ENCODE results near the gene SLC43A2. TPM values are rescaled to one million over a fixed set of nuclear protein-coding genes. Genes with fewer than 3 reads are reported as not detected.

SLC43A2 gene
- polyA plus RNA-seq, 4 donors: 2.9 to 31.5 (median 9.9) TPM

DNA sequence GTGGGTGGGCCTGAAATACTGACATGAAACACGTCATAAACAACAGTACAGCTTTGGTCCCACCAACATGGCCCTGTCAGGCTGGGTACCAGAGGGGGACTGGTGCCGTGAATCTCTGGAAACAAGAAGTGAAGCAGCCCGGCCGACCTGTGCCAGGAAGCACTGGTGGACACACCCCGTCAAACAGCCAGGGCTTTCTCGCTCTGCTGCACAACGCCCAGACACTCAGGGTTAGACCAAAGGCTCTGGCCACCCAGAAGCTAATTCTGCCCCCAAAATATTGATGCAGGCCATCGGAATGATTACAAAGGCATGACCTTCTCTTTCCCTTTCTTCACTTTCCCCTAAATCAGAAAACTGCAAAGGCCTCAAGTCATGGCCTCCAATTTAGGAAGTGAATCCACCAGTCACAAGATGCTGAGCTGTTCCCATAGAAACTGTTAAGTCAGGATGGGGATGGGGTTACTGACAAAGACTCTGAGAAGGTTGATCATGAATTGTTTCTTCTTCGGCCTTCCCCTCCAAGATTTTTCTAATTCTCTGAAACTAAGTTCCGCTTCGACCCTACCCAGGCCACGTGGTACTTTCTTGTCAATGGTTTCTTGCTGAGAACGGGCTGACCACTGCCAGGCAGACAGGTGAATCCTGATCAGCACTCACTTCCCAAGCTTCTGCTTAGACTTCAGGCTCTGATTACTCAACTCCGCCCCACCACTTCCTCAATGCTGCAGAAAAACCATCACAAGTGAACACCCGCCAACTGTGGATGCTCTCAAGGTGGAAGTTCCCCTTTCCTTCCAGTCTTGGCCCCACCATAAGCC lies 72.8 kb downstream of the SLC43A2 start:
- H3K27ac ChIP-seq (ENCODE audit: low read depth in 1 of 3, low read length in 2 of 3): peak overlapping the region in 1 of 3 donors; percentile 8
- no peaks in the 10 kb centered on the region for H3K27me3 ChIP-seq (ENCODE audit: control insufficient read depth in 3 of 3, insufficient read depth in 3 of 3, low read length in 3 of 3)
- H3K4me3 ChIP-seq (ENCODE audit: low read depth in 1 of 3, low read length in 3 of 3): no peak overlapping the region
- H3K36me3 ChIP-seq (ENCODE audit: control insufficient read depth in 3 of 3, insufficient read depth in 2 of 3, low read depth in 1 of 3, low read length in 3 of 3): peaks cover 7 to 83% (median 7%) of the 10 kb centered on the region in 3 donors
- DNase-seq: peak; percentile 2 to 60
- no peak for FAIRE-seq
- WGBS, 3 donors: 53 to 62% (median 62%) methylated on average over 15 of the region's 15 CpGs
- H3K9me3 ChIP-seq (ENCODE audit: control insufficient read depth in 2 of 2, insufficient read depth in 1 of 2, low read depth in 1 of 2, low read length in 1 of 2): no peaks in the 10 kb centered on the region
- H3K4me1 ChIP-seq (ENCODE audit: control insufficient read depth in 3 of 3, insufficient read depth in 2 of 3, low read depth in 1 of 3, low read length in 2 of 3): peaks cover 3 to 35% (median 8%) of the 10 kb centered on the region in 3 donors

DNA sequence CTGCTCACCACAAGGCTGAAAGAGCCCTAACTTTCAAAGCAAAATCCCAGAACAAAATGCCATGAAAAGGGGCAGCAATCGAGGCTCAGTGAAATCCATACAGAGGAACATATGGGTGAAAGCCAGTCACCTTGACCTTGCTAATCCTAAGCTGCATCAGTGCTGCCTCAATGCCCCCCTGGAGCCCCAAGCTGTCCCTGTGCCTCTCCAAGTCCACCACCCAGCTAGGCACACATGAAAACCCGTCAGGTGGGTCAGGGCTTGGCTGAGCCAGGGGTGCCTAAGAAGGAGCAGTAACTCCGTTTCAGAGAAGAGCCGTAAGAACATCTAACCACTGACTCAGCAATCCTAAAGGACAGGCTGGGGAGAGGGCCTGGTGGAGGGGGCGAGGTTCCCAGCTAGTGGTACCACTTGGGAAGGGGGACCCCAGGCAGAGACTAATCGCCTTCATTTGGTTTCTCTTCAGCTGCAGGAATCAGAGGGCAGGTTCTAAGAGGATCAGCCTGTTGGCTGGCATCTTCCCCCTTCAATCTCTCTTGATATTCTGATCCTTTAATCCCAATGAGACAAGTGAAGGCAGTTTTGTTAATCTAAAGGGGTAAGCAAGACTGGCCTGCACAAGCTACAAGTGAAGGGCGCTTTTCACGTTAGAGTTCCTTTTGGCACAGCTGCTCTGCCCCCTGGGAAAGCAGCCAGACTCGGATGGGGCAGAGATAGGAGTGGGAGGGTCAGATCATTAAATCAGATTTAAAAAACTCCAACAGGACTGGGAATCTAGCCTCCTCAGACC lies 73.7 kb downstream of the SLC43A2 start:
- H3K36me3 ChIP-seq (ENCODE audit: control insufficient read depth in 3 of 3, insufficient read depth in 2 of 3, low read depth in 1 of 3, low read length in 3 of 3): peaks cover 9 to 86% (median 12%) of the 10 kb centered on the region in 3 donors

DNA sequence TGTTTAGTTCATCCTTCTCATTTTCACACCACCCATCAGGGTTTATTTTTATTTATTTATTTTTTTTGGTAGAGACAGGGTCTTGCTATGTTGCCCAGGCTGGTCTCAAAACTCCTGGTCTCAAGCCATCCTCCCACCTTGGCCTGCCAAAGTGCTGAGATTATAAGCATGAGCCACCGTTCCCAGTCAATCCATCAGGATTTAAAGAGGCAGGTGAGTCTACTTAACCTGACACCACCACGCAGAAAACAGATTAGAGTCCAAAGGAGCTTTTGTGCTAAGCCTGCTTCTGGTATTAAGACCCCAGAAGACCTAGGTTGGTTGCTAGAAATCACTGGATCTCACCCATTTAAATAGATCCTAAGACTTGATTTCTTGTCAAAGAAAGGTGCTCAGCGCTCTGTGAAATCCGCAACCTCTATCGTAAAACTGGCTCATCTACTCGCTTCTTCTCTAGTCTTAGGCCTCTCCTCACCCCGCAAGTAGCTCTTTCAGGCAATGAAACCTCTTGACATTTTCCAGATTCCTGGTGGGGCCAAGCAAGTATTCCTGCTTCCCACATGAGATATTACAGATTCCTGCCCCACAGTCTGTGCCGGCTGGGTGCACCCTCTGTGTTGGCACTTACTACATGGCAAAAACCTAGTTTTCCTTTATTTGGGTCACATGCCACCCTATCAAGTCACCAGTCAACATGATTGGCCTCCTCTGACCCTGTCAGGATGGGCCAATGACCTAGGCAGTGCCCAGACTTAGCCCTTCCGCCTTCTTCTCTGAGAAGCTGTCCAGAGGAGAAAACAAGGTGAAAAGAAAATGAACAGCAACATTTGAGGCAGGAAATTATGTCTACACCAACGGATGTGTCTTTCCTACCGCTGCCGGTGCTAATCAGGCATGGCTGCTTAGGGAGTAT lies 75.0 kb downstream of the SLC43A2 start:
- no peaks in the 10 kb centered on the region for H3K27me3 ChIP-seq (ENCODE audit: control insufficient read depth in 3 of 3, insufficient read depth in 3 of 3, low read length in 3 of 3)
- H3K27ac ChIP-seq (ENCODE audit: low read depth in 1 of 3, low read length in 2 of 3): no peak overlapping the region
- DNase-seq (peak in 1 of 2 donors; percentile 2), FAIRE-seq (no peak)
- H3K4me3 ChIP-seq (ENCODE audit: low read depth in 1 of 3, low read length in 3 of 3): no peak overlapping the region
- peaks cover 0 to 14% (median 5%) of the 10 kb centered on the region in 3 donors for H3K4me1 ChIP-seq (ENCODE audit: control insufficient read depth in 3 of 3, insufficient read depth in 2 of 3, low read depth in 1 of 3, low read length in 2 of 3)
- H3K36me3 ChIP-seq (ENCODE audit: control insufficient read depth in 3 of 3, insufficient read depth in 2 of 3, low read depth in 1 of 3, low read length in 3 of 3): peaks cover 10 to 88% (median 14%) of the 10 kb centered on the region in 3 donors
- no peaks in the 10 kb centered on the region for H3K9me3 ChIP-seq (ENCODE audit: control insufficient read depth in 2 of 2, insufficient read depth in 1 of 2, low read depth in 1 of 2, low read length in 1 of 2)
- WGBS, 3 donors: 91 to 95% (median 94%) methylated on average over 12 of the region's 12 CpGs

More for the DNA sequence above, 73.7 kb downstream of the SLC43A2 start:
- no peaks in the 10 kb centered on the region for H3K9me3 ChIP-seq (ENCODE audit: control insufficient read depth in 2 of 2, insufficient read depth in 1 of 2, low read depth in 1 of 2, low read length in 1 of 2)
- no peak overlapping the region for H3K4me3 ChIP-seq (ENCODE audit: low read depth in 1 of 3, low read length in 3 of 3)
- H3K27me3 ChIP-seq (ENCODE audit: control insufficient read depth in 3 of 3, insufficient read depth in 3 of 3, low read length in 3 of 3): no peaks in the 10 kb centered on the region
- peak overlapping the region in 1 of 3 donors; percentile 8 for H3K27ac ChIP-seq (ENCODE audit: low read depth in 1 of 3, low read length in 2 of 3)
- 69 to 73% (median 73%) methylated on average over 9 of the region's 9 CpGs for WGBS, 3 donors
- FAIRE-seq (no peak), DNase-seq (peak in 1 of 2 donors; percentile 0)
- peaks cover 3 to 26% (median 5%) of the 10 kb centered on the region in 3 donors for H3K4me1 ChIP-seq (ENCODE audit: control insufficient read depth in 3 of 3, insufficient read depth in 2 of 3, low read depth in 1 of 3, low read length in 2 of 3)

DNA sequence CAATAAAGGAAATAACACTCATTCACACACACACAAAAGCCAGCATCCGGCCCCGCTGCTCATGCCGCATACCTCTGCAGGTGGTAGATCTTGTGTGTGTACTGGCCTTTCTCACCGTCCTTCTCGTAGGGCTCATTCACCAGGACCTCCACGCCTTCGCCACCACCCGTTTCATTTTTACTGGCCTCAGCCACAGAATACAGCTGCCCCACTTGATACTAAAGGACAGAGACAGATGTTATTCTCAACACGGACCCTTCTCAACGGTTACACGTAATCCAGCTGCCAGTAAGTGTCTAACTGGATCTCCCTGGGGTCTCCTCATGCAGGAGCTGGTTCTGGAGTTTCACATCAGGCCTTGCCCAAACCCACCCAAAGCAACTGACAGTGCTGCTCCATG lies 75.7 kb downstream of the SLC43A2 start:
- FAIRE-seq (no peak), DNase-seq (no peak)
- 81 to 89% (median 81%) methylated on average over 11 of the region's 11 CpGs for WGBS, 3 donors
- Histone ChIP-seq H3K27me3 (ENCODE audit: control insufficient read depth in 3 of 3, insufficient read depth in 3 of 3, low read length in 3 of 3) (no peaks in the 10 kb centered on the region), H3K4me1 (ENCODE audit: control insufficient read depth in 3 of 3, insufficient read depth in 2 of 3, low read depth in 1 of 3, low read length in 2 of 3) (peaks cover 0 to 10% (median 5%) of the 10 kb centered on the region in 3 donors), H3K9me3 (ENCODE audit: control insufficient read depth in 2 of 2, insufficient read depth in 1 of 2, low read depth in 1 of 2, low read length in 1 of 2) (no peaks in the 10 kb centered on the region), H3K36me3 (ENCODE audit: control insufficient read depth in 3 of 3, insufficient read depth in 2 of 3, low read depth in 1 of 3, low read length in 3 of 3) (peaks cover 12 to 94% (median 14%) of the 10 kb centered on the region in 3 donors), H3K27ac (ENCODE audit: low read depth in 1 of 3, low read length in 2 of 3) (no peak overlapping the region), H3K4me3 (ENCODE audit: low read depth in 1 of 3, low read length in 3 of 3) (no peak overlapping the region)

DNA sequence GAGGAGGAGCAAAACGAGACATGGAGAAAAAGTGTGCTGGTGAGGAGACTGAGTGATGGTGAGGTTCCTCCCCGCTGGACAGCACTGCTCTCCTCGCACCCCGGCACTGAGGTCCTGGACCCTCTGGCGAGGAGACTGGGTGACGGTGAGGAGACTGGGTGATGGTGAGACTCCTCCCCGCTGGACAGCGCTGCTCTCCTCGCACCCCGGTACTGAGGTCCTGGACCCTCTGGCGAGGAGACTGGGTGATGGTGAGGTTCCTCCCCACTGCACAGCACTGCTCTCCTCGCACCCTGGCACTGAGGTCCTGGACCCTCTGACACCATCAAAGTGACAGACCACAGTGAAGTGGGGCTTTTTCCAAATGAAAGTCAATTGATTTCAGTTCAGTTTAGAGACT lies 76.9 kb downstream of the SLC43A2 start:
- peak in 1 of 2 donors; percentile 0 for DNase-seq
- Histone ChIP-seq H3K36me3 (ENCODE audit: control insufficient read depth in 3 of 3, insufficient read depth in 2 of 3, low read depth in 1 of 3, low read length in 3 of 3) (peaks cover 12 to 93% (median 14%) of the 10 kb centered on the region in 3 donors), H3K27ac (ENCODE audit: low read depth in 1 of 3, low read length in 2 of 3) (no peak overlapping the region), H3K4me1 (ENCODE audit: control insufficient read depth in 3 of 3, insufficient read depth in 2 of 3, low read depth in 1 of 3, low read length in 2 of 3) (peaks cover 0 to 5% (median 5%) of the 10 kb centered on the region in 3 donors), H3K27me3 (ENCODE audit: control insufficient read depth in 3 of 3, insufficient read depth in 3 of 3, low read length in 3 of 3) (no peaks in the 10 kb centered on the region), H3K9me3 (ENCODE audit: control insufficient read depth in 2 of 2, insufficient read depth in 1 of 2, low read depth in 1 of 2, low read length in 1 of 2) (no peaks in the 10 kb centered on the region), H3K4me3 (ENCODE audit: low read depth in 1 of 3, low read length in 3 of 3) (no peak overlapping the region)
- no peak for FAIRE-seq
- WGBS, 3 donors: 94 to 99% (median 96%) methylated on average over 9 to 12 of the region's 12 CpGs

DNA sequence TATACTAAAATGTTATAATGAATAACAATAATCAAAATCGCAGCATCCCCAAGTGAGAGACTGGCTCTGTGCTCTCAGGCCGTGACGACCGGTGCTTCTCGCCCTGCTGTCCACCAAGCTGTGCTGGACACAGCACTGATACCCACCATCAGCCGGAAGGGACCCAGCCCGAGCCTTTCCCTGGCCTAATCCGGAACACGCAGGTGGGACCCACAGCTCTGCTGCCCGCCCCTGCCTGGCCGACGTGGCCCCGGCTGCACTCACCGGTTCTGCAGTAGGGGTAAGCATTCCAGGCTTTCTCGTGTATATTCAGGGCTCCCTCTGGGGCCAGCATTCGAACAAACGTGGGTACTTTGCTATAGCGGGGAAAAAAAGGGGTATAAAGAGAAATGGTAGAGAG lies 80.6 kb downstream of the SLC43A2 start:
- Histone ChIP-seq H3K4me1 (ENCODE audit: control insufficient read depth in 3 of 3, insufficient read depth in 2 of 3, low read depth in 1 of 3, low read length in 2 of 3) (peaks cover 0 to 39% (median 2%) of the 10 kb centered on the region in 3 donors), H3K27ac (ENCODE audit: low read depth in 1 of 3, low read length in 2 of 3) (no peak overlapping the region), H3K9me3 (ENCODE audit: control insufficient read depth in 2 of 2, insufficient read depth in 1 of 2, low read depth in 1 of 2, low read length in 1 of 2) (no peaks in the 10 kb centered on the region), H3K4me3 (ENCODE audit: low read depth in 1 of 3, low read length in 3 of 3) (no peak overlapping the region), H3K36me3 (ENCODE audit: control insufficient read depth in 3 of 3, insufficient read depth in 2 of 3, low read depth in 1 of 3, low read length in 3 of 3) (peaks cover 7 to 86% (median 17%) of the 10 kb centered on the region in 3 donors), H3K27me3 (ENCODE audit: control insufficient read depth in 3 of 3, insufficient read depth in 3 of 3, low read length in 3 of 3) (no peaks in the 10 kb centered on the region)
- FAIRE-seq (no peak), DNase-seq (no peak)
- WGBS, 3 donors: 95 to 98% (median 98%) methylated on average over 18 of the region's 18 CpGs

DNA sequence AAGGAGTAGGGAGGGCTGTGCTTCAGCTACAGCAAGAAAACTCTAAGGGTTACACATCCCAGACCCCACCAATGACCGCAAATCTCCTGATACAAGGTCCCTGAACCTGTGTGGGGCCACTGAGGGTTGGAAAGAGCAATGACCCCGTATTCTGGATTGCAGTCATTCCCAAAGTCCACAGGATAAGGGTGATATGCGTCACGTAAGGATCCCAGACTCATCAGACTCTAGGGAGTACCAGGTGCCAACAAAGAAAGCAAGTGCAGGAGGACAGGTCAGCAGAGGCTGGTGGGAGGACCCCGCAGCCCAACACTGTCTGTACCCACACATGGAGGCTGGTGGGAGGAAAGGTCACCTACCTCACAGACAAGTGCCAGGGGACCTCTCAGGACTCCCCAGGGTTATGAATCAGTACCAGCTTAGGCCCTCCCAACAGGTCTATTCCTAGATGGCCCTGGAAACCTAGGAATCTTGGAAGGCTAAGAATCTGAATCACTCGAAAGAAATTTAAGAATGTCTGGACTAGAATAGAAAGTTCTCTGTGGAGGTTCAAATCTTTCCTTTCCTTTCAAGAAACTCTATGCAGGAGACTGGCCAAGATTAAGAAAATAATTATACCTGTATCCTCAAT lies 82.2 kb downstream of the SLC43A2 start:
- 36 to 77% (median 42%) methylated on average over 6 of the region's 6 CpGs for WGBS, 3 donors
- H3K36me3 ChIP-seq (ENCODE audit: control insufficient read depth in 3 of 3, insufficient read depth in 2 of 3, low read depth in 1 of 3, low read length in 3 of 3): peaks cover 17 to 90% (median 20%) of the 10 kb centered on the region in 3 donors
- peak; percentile 91 to 94 for DNase-seq

More for the DNA sequence above, 82.2 kb downstream of the SLC43A2 start:
- Histone ChIP-seq H3K4me1 (ENCODE audit: control insufficient read depth in 3 of 3, insufficient read depth in 2 of 3, low read depth in 1 of 3, low read length in 2 of 3) (peaks cover 0 to 40% (median 2%) of the 10 kb centered on the region in 3 donors), H3K27me3 (ENCODE audit: control insufficient read depth in 3 of 3, insufficient read depth in 3 of 3, low read length in 3 of 3) (no peaks in the 10 kb centered on the region), H3K4me3 (ENCODE audit: low read depth in 1 of 3, low read length in 3 of 3) (no peak overlapping the region), H3K27ac (ENCODE audit: low read depth in 1 of 3, low read length in 2 of 3) (peak overlapping the region; percentile 85 to 90 (median 89)), H3K9me3 (ENCODE audit: control insufficient read depth in 2 of 2, insufficient read depth in 1 of 2, low read depth in 1 of 2, low read length in 1 of 2) (no peaks in the 10 kb centered on the region)
- no peak for FAIRE-seq
